Ovary (tissue), 9 donors: ENCODE measurements around the gene LEMD2. TPM values are rescaled to one million over a fixed set of nuclear protein-coding genes. Genes with fewer than 3 reads are reported as not detected.

ENCODE experiments used
- DNase-seq, 5 donors: peaks; one replicate each; pipeline ENCODE4 v3.0.0-alpha.2; 2019 to 2020
- H3K27ac ChIP-seq, 2 donors: fragments of 200-600 bp; one replicate each; pipeline versions ENCODE4 v1.5.1 to v1.8.0; 2019 to 2022
- H3K27me3 ChIP-seq: fragments of 200-600 bp; one replicate; pipeline ENCODE4 v1.8.0; 2022
- H3K36me3 ChIP-seq: fragments of 200-600 bp; sonication (generic); one replicate; pipeline ENCODE4 v1.5.1; 2019
- H3K4me1 ChIP-seq: one replicate; pipeline ENCODE4 v1.8.1; 2013; ENCODE audit warnings: mild to moderate bottlenecking, moderate library complexity; ENCODE audit not compliant: insufficient read depth
- H3K4me3 ChIP-seq: fragments of 200-600 bp; sonication (generic); one replicate; pipeline ENCODE4 v1.5.1; 2017
- H3K9me3 ChIP-seq, 2 donors: fragments of 200-600 bp in 1 of 2; sonication (generic) in 1 of 2; one replicate each; pipeline versions ENCODE4 v1.5.1 to v1.8.1; 2013 to 2019; ENCODE audit warnings: mild to moderate bottlenecking in 1 of 2, moderate library complexity in 1 of 2
- EP300 ChIP-seq: sonication (generic); formaldehyde crosslinking; IDR thresholded peaks from one replicate; pipeline ENCODE4 v1.6.1; 2017; ENCODE audit warnings: antibody characterized with exemption
- POLR2A ChIP-seq: fragments of 450-650 bp; IDR thresholded peaks from one replicate; pipeline ENCODE4 v1.6.1; 2017; ENCODE audit warnings: antibody characterized with exemption, mild to moderate bottlenecking, moderate library complexity
- WGBS, 3 donors: extraction: QIAGEN DNeasy Blood & Tissue Kit in 1 of 3; methylation state at CpG; one replicate each; pipeline versions ENCODE4 v1.1.5 to v1.1.7; 2013 to 2017; 5-methylcytosine and 5-hydroxymethylcytosine counted together
- intact Hi-C, 4 donors: fragments of 100-400 bp; cut with DNase I; formaldehyde crosslinking; loops; one replicate each; pipeline versions ENCODE4 v1.11.0 to v1.15.1; 2022 to 2023
- polyA plus RNA-seq, 2 donors: library from polyadenylated mRNA; stranded (reverse); fragments of 200-250 nt in 1 of 2; fragments of 350-450 nt in 1 of 2; fragmentation: Illumina TruSeq in 1 of 2; extraction: RNeasy Lipid Tissue Mini Kit (QIAGEN cat#74804) in 1 of 2; gene quantifications; one replicate each; pipeline ENCODE4 v1.2.3, GENCODE V29; 2013 to 2014
- total RNA-seq, 7 donors: library from RNA; depleted of rRNA in 2 of 7; stranded (reverse); fragments of >200 nt in 2 of 7; fragmentation: NEBNext Ultra II Directional in 3 of 7; extraction: Animal tissue kit (Norgen Biotek cat#: 25700) in 3 of 7; gene quantifications; one replicate each; pipeline versions ENCODE4 v1.1.0 to v1.2.4, GENCODE V29; 2016 to 2023
- TF ChIP-seq, protein P1 (sequence below), 3 donors: fragments of 450-650 bp in 2 of 3; fragments of 200-600 bp in 1 of 3; IDR thresholded peaks; one replicate each; pipeline versions ENCODE4 v1.5.1 to v1.8.0; 2016 to 2022; ENCODE audit warnings: antibody characterized with exemption in 3 of 3, mild to moderate bottlenecking in 1 of 3
- donor health status: DM: no; HTN: no; CAD: no; lungs with moderate emphysema.
- donor health status: DM: no; HTN: no; CAD: no.
- donor health status: Bipolar disorder and iron deficiency.
- donor health status: DM: yes; HTN: yes; CAD: no.
- donor health status: DM: no; HTN: no; CAD: no.
- donor health status: DM: yes; HTN: yes; CAD: no.

The LEMD2 gene
- total and polyA plus RNA-seq, 9 donors = 41.7 to 66.8 (median 56.7) TPM

DNA sequence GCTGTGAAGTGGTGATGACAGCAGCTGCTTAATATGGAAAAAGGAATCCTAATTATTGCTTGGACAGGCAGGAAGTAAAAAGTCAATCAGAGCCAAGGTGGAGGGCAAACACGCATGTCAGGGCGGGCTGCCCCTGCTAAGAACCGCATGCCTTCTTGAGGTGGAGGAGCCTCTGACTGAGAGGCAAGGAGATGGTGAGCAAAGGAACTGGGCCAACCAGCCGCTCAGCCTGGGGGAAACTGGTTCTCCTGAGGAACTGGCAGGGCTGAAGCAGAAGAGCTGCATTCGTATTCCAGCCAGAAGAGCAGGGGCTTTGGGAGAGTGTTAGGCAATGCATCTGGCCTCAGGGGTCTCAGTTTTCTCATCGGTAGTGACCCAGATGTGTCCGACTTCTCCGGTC, 28.0 kb upstream of the LEMD2 start:
- Histone ChIP-seq H3K4me3 (no peak overlapping the region), H3K27me3 (no peaks in the 10 kb centered on the region), H3K36me3 (no peaks in the 10 kb centered on the region), H3K4me1 (no peaks in the 10 kb centered on the region), H3K27ac (no peak overlapping the region), H3K9me3 (no peaks in the 10 kb centered on the region)
- no peak for DNase-seq
- WGBS, 3 donors = 62 to 69% (median 64%) methylated on average over 8 of the region's 8 CpGs
- TF ChIP-seq EP300 (no peak), POLR2A (no peak)
- TF ChIP-seq, protein P1, sequence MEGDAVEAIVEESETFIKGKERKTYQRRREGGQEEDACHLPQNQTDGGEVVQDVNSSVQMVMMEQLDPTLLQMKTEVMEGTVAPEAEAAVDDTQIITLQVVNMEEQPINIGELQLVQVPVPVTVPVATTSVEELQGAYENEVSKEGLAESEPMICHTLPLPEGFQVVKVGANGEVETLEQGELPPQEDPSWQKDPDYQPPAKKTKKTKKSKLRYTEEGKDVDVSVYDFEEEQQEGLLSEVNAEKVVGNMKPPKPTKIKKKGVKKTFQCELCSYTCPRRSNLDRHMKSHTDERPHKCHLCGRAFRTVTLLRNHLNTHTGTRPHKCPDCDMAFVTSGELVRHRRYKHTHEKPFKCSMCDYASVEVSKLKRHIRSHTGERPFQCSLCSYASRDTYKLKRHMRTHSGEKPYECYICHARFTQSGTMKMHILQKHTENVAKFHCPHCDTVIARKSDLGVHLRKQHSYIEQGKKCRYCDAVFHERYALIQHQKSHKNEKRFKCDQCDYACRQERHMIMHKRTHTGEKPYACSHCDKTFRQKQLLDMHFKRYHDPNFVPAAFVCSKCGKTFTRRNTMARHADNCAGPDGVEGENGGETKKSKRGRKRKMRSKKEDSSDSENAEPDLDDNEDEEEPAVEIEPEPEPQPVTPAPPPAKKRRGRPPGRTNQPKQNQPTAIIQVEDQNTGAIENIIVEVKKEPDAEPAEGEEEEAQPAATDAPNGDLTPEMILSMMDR (IDR thresholded peaks at IDR 0.05) = no peak
- intact Hi-C loops = no loop called here

DNA sequence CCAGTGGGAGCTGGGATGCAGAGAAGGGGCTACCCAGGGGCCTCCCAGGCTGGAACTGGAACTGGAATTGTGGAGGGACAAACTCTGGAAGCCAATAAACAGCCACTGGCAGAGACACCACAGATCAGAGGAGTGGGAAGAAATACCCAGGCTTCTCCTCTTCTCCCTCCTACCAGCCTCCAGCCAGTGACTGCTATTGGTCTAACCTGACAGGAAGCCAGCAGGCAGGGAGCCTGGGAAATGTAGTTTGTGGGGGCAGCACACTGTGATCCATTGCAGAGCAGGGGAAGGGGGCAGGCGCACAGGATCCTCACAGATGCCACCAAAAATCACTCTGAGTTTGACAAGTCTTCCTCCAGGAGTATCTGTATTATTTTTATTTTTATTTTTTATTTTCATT, 26.9 kb upstream of the LEMD2 start:
- H3K4me1 ChIP-seq = no peaks in the 10 kb centered on the region
- H3K36me3 ChIP-seq = no peaks in the 10 kb centered on the region
- intact Hi-C loops = no loop called here
- no peaks in the 10 kb centered on the region for H3K9me3 ChIP-seq
- WGBS, 3 donors = 12 to 28% (median 20%) methylated on average over 1 of the region's 1 CpG
- TF ChIP-seq POLR2A = no peak
- TF ChIP-seq EP300 = no peak
- TF ChIP-seq, protein P1 (IDR thresholded peaks at IDR 0.05) = no peak
- no peaks in the 10 kb centered on the region for H3K27me3 ChIP-seq
- no peak for DNase-seq
- no peak overlapping the region for H3K4me3 ChIP-seq
- H3K27ac ChIP-seq = no peak overlapping the region

DNA sequence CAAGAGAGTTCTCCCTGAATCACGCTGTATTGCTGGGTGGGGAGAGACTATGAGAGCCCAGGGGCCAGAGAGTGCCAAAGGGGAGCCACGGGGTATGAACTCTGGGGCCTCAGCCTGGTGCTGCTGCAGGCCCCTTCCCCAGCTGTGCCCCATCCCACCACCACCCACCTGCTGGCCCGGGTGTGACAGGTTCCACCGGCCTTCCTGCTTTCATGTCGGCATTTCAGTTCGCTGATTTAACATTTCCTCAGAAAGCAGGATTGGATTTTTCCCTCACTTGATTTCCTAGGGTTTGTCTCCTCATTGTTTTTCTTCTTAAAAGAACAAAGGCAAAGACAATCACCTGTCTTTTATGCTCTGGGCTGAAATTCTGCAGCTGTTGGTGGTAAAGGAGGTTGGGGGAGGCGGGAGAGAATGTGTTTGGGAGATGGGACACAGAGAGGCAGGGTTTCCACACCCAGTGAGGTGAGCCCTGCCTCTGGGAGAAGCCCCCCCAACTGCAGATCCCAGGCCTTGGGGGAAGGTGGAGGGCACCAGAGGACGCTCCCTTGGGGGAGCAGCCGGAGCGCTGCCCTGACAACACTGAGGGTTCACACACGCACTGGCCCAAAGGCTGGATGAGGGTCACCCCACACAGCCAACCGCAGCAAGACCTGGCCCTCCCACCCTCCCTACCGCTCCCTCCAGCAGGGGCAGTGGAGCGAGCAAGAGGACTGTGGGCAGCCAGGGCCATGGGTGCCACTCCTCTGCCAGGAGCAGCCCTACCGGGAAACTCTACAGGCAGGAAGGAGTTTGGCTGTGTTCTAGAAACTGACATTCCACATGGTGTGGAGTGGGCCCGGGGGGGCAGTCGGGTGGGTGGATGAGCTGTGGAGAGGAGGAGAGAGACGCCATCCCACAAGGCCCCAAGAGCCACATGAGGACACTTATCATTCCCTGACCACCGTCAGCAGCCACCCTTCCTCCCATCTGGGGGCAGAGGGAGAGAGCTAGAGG, 25.4 kb upstream of the LEMD2 start:
- TF ChIP-seq EP300 (no peak), POLR2A (no peak)
- TF ChIP-seq, protein P1 (IDR thresholded peaks at IDR 0.05) = no peak
- no peaks in the 10 kb centered on the region for H3K9me3 ChIP-seq
- no peaks in the 10 kb centered on the region for H3K27me3 ChIP-seq
- no peak for DNase-seq
- H3K36me3 ChIP-seq = no peaks in the 10 kb centered on the region
- H3K4me3 ChIP-seq = no peak overlapping the region
- intact Hi-C loops = no loop called here
- 65 to 67% (median 65%) methylated on average over 19 of the region's 19 CpGs for WGBS, 3 donors
- H3K27ac ChIP-seq = no peak overlapping the region
- no peaks in the 10 kb centered on the region for H3K4me1 ChIP-seq

DNA sequence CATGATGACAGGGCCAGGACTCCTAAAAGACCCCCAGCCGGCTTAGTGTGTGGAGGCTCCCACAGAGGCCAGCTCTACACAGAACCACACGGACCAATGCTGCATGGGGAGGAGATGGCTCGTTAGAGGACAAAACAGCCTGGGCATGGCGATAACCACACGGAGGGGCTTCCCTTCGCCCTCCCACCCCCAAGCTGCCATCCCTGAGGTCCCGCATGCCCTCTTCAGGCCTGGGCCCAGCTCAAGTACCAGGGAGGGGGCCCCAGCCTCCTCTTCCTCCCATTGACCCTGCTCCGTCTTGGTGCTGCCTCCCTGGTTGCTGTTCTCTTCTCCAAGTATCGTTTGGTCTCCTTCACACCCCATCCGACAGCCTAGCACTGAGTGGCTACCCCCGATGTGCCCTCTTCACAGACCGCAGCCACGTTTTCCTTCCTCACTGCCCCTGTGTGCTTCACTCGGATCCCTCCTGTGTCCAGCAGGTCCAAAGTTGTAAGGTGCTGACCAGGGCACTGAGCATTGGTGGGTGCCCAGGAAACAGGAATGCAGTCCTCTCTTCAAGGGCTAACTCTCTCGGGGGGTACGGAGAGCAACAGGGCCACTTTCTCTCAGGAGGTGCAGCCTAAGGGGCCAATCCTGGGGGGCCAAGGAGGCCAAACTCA, 24.4 kb upstream of the LEMD2 start:
- no peaks in the 10 kb centered on the region for H3K36me3 ChIP-seq
- no peak overlapping the region for H3K27ac ChIP-seq
- H3K4me1 ChIP-seq = no peaks in the 10 kb centered on the region
- TF ChIP-seq POLR2A (no peak), EP300 (no peak)
- TF ChIP-seq, protein P1 (IDR thresholded peaks at IDR 0.05) = no peak
- intact Hi-C loops = no loop called here
- no peak for DNase-seq
- no peaks in the 10 kb centered on the region for H3K9me3 ChIP-seq
- WGBS, 3 donors = 58 to 68% (median 61%) methylated on average over 16 of the region's 16 CpGs
- no peaks in the 10 kb centered on the region for H3K27me3 ChIP-seq
- no peak overlapping the region for H3K4me3 ChIP-seq
